Neuronal stem cell (in vitro differentiated cells): ENCODE data around the gene RD3L.
A peak's percentile ranks its signal among the peaks of the same experiment; 100 is the strongest.

ENCODE experiments used
- DNase-seq: peaks from one replicate; pipeline ENCODE4 v3.0.0-alpha.2; 2013; ENCODE audit warnings: low spot score
- H2AFZ ChIP-seq: one replicate; pipeline ENCODE4 v1.6.1; 2013; ENCODE audit warnings: mild to moderate bottlenecking, low read length, inconsistent platforms
- H2AK5ac ChIP-seq: 2 replicates; pipeline ENCODE4 v1.6.1; 2013; ENCODE audit warnings: low read depth, mild to moderate bottlenecking, inconsistent platforms, low read length, moderate library complexity, mixed read lengths
- H2BK120ac ChIP-seq: 2 replicates; pipeline ENCODE4 v1.6.1; 2013; ENCODE audit warnings: low read depth, mild to moderate bottlenecking, inconsistent platforms, low read length, moderate library complexity, mixed read lengths
- H2BK12ac ChIP-seq: one replicate; pipeline ENCODE4 v1.6.1; 2013; ENCODE audit warnings: low read length, inconsistent platforms
- H2BK15ac ChIP-seq: 2 replicates; pipeline ENCODE4 v1.6.1; 2013; ENCODE audit warnings: mild to moderate bottlenecking, low read length, inconsistent platforms, mixed read lengths
- H2BK5ac ChIP-seq: one replicate; pipeline ENCODE4 v1.6.1; 2013; ENCODE audit warnings: inconsistent platforms, mild to moderate bottlenecking, low read length, moderate library complexity
- H3K14ac ChIP-seq: one replicate; pipeline ENCODE4 v1.6.1; 2013; ENCODE audit warnings: low read length, inconsistent platforms
- H3K18ac ChIP-seq: 2 replicates; pipeline ENCODE4 v1.6.1; 2013; ENCODE audit warnings: low read length, inconsistent platforms
- H3K23ac ChIP-seq: 2 replicates; pipeline ENCODE4 v1.6.1; 2013; ENCODE audit warnings: low read depth, mild to moderate bottlenecking, mixed read lengths, low read length, inconsistent platforms; ENCODE audit not compliant: poor library complexity
- H3K27ac ChIP-seq: replicated peaks from 3 replicates; pipeline ENCODE4 v1.5.1; 2013; ENCODE audit warnings: low read length, inconsistent platforms
- H3K27me3 ChIP-seq, 3 experiments: 2 replicates each; pipeline ENCODE4 v1.6.1; 2013; ENCODE audit warnings: low read length in 3 of 3, mild to moderate bottlenecking in 2 of 3, inconsistent platforms in 1 of 3, low read depth in 1 of 3, mixed read lengths in 1 of 3, moderate library complexity in 1 of 3; ENCODE audit not compliant: control insufficient read depth in 3 of 3, insufficient read depth in 3 of 3
- H3K36me3 ChIP-seq, 2 donors: replicated peaks in 1 of 2; 2 replicates each; pipeline ENCODE4 v1.6.1; 2013; ENCODE audit warnings: low read length in 2 of 2; ENCODE audit not compliant: control insufficient read depth in 2 of 2, insufficient read depth in 2 of 2
- H3K4ac ChIP-seq: 2 replicates; pipeline ENCODE4 v1.6.1; 2013; ENCODE audit warnings: inconsistent platforms, mild to moderate bottlenecking, low read length, moderate library complexity
- H3K4me1 ChIP-seq, 2 donors: 1 replicate in 1 of 2; 2 replicates in 1 of 2; pipeline ENCODE4 v1.6.1; 2013; ENCODE audit warnings: low read length in 2 of 2, low read depth in 1 of 2; ENCODE audit not compliant: control insufficient read depth in 2 of 2, insufficient read depth in 1 of 2
- H3K4me2 ChIP-seq: one replicate; pipeline ENCODE4 v1.6.1; 2013; ENCODE audit warnings: mild to moderate bottlenecking, low read length, inconsistent platforms; ENCODE audit not compliant: insufficient read depth, poor library complexity, severe bottlenecking
- H3K4me3 ChIP-seq, 2 donors: 2 replicates each; pipeline ENCODE4 v1.5.1; 2013; ENCODE audit warnings: low read length in 2 of 2, mild to moderate bottlenecking in 2 of 2, inconsistent platforms in 1 of 2, moderate library complexity in 1 of 2
- H3K79me1 ChIP-seq: one replicate; pipeline ENCODE4 v1.6.1; 2013; ENCODE audit warnings: low read depth, mild to moderate bottlenecking, inconsistent platforms, low read length, moderate library complexity
- H3K9ac ChIP-seq: one replicate; pipeline ENCODE4 v1.6.1; 2013; ENCODE audit warnings: mild to moderate bottlenecking, low read depth, low read length, inconsistent platforms; ENCODE audit not compliant: poor library complexity
- H3K9me3 ChIP-seq, 2 donors: replicated peaks in 1 of 2; 2 replicates each; pipeline versions ENCODE3 to v1.6.1; 2013; ENCODE audit warnings: low read length in 2 of 2, mild to moderate bottlenecking in 2 of 2, inconsistent platforms in 1 of 2, low read depth in 1 of 2, mixed read lengths in 1 of 2, moderate library complexity in 1 of 2; ENCODE audit not compliant: control insufficient read depth in 2 of 2, insufficient read depth in 1 of 2
- H4K8ac ChIP-seq: one replicate; pipeline ENCODE4 v1.6.1; 2013; ENCODE audit warnings: low read depth, mild to moderate bottlenecking, inconsistent platforms, low read length, moderate library complexity
- H4K91ac ChIP-seq: one replicate; pipeline ENCODE4 v1.6.1; 2013; ENCODE audit warnings: low read length, low read depth, mild to moderate bottlenecking, inconsistent platforms; ENCODE audit not compliant: poor library complexity
- WGBS, 2 donors: extraction: QIAGEN DNeasy Blood & Tissue Kit; methylation state at CpG; one replicate each; pipeline ENCODE4 v1.1.7; 2013; ENCODE audit warnings: missing lambda C conversion rate in 2 of 2, mixed read lengths in 1 of 2; ENCODE audit not compliant: insufficient read length in 2 of 2, insufficient replicate concordance in 1 of 2; ENCODE audit errors: extremely low coverage in 2 of 2; 5-methylcytosine and 5-hydroxymethylcytosine counted together

RD3L gene

GRCh38 chr14:103905842-103906456 is 36.4 kb downstream of the RD3L start:
- no peak overlapping the region for H3K4me2 ChIP-seq
- no peak overlapping the region for H3K23ac ChIP-seq
- no peak overlapping the region for H2BK15ac ChIP-seq
- H4K8ac ChIP-seq: no peak overlapping the region
- H3K27ac ChIP-seq: no peak overlapping the region
- no peak overlapping the region for H2BK12ac ChIP-seq
- H2BK120ac ChIP-seq: no peak overlapping the region
- no peak overlapping the region for H3K4ac ChIP-seq
- H3K9ac ChIP-seq: no peak overlapping the region
- H3K79me1 ChIP-seq: no peaks in the 10 kb centered on the region
- no peak overlapping the region for H3K14ac ChIP-seq
- H3K18ac ChIP-seq: no peak overlapping the region
- no peak overlapping the region for H3K4me3 ChIP-seq
- peak overlapping the region; percentile 73 for H2AFZ ChIP-seq
- H3K9me3 ChIP-seq: peaks cover 0 to 2% of the 10 kb centered on the region in 2 donors
- WGBS, 2 donors: 100% methylated on average over 1 of the region's 22 CpGs; no CpG with 5 or more reads in 1 of the 2 donors
- no peak for DNase-seq
- no peak overlapping the region for H2BK5ac ChIP-seq
- H3K4me1 ChIP-seq: peaks cover 4 to 11% of the 10 kb centered on the region in 2 donors
- no peaks in the 10 kb centered on the region for H3K36me3 ChIP-seq
- H3K27me3 ChIP-seq: no peaks in the 10 kb centered on the region
- no peak overlapping the region for H2AK5ac ChIP-seq
- H4K91ac ChIP-seq: no peak overlapping the region

GRCh38 chr14:103904493-103905107 is 37.7 kb downstream of the RD3L start:
- H3K4me1 ChIP-seq: peaks cover 0 to 8% of the 10 kb centered on the region in 2 donors
- no peaks in the 10 kb centered on the region for H3K36me3 ChIP-seq
- no peak overlapping the region for H2BK120ac ChIP-seq
- H3K14ac ChIP-seq: no peak overlapping the region
- H2BK12ac ChIP-seq: no peak overlapping the region
- no peaks in the 10 kb centered on the region for H3K79me1 ChIP-seq
- no peak overlapping the region for H2BK15ac ChIP-seq
- no peak overlapping the region for H3K4ac ChIP-seq
- WGBS, 2 donors: no CpG with 5 or more reads among the region's 2 CpGs
- no peak overlapping the region for H3K4me3 ChIP-seq
- H4K91ac ChIP-seq: no peak overlapping the region
- H2BK5ac ChIP-seq: no peak overlapping the region
- H2AK5ac ChIP-seq: no peak overlapping the region
- no peak overlapping the region for H3K23ac ChIP-seq
- no peak overlapping the region for H3K27ac ChIP-seq
- H3K18ac ChIP-seq: no peak overlapping the region
- peaks cover 0 to 2% of the 10 kb centered on the region in 2 donors for H3K9me3 ChIP-seq
- H4K8ac ChIP-seq: no peak overlapping the region
- no peak overlapping the region for H3K4me2 ChIP-seq
- H3K27me3 ChIP-seq: no peaks in the 10 kb centered on the region
- H2AFZ ChIP-seq: no peak overlapping the region
- no peak overlapping the region for H3K9ac ChIP-seq
- DNase-seq: no peak

GRCh38 chr14:103899833-103900232 is 42.5 kb downstream of the RD3L start:
- Histone ChIP-seq H4K91ac (no peak overlapping the region), H3K36me3 (no peaks in the 10 kb centered on the region), H3K9me3 (peaks cover 0 to 5% of the 10 kb centered on the region in 2 donors), H2BK5ac (peak overlapping the region; percentile 30), H3K4me3 (no peak overlapping the region), H3K23ac (no peak overlapping the region), H2BK15ac (no peak overlapping the region), H3K4me1 (no peaks in the 10 kb centered on the region), H2AK5ac (no peak overlapping the region), H3K9ac (no peak overlapping the region), H3K18ac (no peak overlapping the region), H2AFZ (no peak overlapping the region), H3K27ac (no peak overlapping the region), H3K79me1 (no peaks in the 10 kb centered on the region), H4K8ac (no peak overlapping the region), H3K4me2 (no peak overlapping the region), H3K4ac (no peak overlapping the region), H3K14ac (no peak overlapping the region), H2BK12ac (no peak overlapping the region), H3K27me3 (peaks cover 0 to 5% (median 0%) of the 10 kb centered on the region in 3 experiments), H2BK120ac (no peak overlapping the region)
- DNase-seq: no peak
- WGBS, 2 donors: no CpG with 5 or more reads among the region's 14 CpGs

GRCh38 chr14:103899316-103899715 is 43.0 kb downstream of the RD3L start:
- Histone ChIP-seq H3K9me3 (peaks cover 0 to 5% of the 10 kb centered on the region in 2 donors), H3K18ac (no peak overlapping the region), H3K23ac (no peak overlapping the region), H2BK12ac (no peak overlapping the region), H2AK5ac (no peak overlapping the region), H3K27ac (no peak overlapping the region), H3K27me3 (peaks cover 0 to 5% (median 0%) of the 10 kb centered on the region in 3 experiments), H3K9ac (peak overlapping the region; percentile 6), H2BK15ac (no peak overlapping the region), H4K91ac (no peak overlapping the region), H3K4me1 (no peaks in the 10 kb centered on the region), H3K36me3 (no peaks in the 10 kb centered on the region), H2AFZ (no peak overlapping the region), H4K8ac (no peak overlapping the region), H3K14ac (no peak overlapping the region), H3K4me2 (no peak overlapping the region), H3K79me1 (no peaks in the 10 kb centered on the region), H3K4ac (no peak overlapping the region), H2BK120ac (no peak overlapping the region), H2BK5ac (peak overlapping the region; percentile 30), H3K4me3 (no peak overlapping the region)
- DNase-seq: no peak
- WGBS, 2 donors: no CpG with 5 or more reads among the region's 13 CpGs
